GM12801 (cell line): ENCODE results near the gene NMUR1.

Experiments used
- TF ChIP-seq, protein P1 (sequence below): IDR thresholded peaks from one replicate; pipeline ENCODE4 v1.5.1; 2011; ENCODE audit warnings: control low read depth; ENCODE audit not compliant: insufficient read length; ENCODE audit errors: extremely low read depth

The NMUR1 gene

DNA sequence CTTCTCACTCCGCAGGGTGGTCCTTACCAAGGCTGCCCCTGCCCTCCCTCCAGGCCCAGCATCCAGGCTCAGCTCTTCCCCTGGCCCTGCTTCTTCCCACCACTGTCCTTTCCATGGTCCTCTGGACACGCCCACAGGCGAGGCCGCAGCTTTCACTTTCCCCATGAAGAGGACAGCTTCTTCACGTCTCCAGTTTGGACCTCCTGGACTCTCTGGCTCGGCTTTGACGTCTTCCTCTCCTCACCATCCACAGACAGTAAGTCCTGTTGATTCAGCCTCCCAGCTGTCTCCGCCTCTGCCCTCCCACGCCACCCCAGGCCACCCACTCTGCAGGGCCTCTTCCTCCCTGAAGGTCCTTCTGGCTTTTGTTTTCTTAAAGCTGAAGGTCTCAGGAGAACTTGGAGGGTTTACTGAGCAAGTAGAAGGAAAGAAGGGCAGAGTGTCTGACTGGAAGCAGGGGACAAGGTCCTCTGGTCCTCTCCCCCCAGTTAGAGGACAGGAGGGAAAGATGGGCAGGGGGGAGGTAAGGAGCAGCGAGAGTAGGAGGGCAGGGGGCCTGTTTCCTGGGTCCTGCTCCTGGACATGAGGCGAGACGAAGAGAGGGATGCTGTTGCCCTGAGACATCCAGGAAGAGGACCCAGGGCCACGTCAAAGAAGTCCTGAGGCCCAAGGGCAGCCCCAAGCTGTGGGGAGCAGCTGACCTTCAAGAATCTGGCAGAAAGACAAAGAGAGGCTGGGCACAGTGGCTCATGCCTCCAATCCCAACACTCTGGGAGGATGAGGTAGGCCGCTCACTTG lies 24.7 kb upstream of the NMUR1 start:
- TF ChIP-seq, protein P1, sequence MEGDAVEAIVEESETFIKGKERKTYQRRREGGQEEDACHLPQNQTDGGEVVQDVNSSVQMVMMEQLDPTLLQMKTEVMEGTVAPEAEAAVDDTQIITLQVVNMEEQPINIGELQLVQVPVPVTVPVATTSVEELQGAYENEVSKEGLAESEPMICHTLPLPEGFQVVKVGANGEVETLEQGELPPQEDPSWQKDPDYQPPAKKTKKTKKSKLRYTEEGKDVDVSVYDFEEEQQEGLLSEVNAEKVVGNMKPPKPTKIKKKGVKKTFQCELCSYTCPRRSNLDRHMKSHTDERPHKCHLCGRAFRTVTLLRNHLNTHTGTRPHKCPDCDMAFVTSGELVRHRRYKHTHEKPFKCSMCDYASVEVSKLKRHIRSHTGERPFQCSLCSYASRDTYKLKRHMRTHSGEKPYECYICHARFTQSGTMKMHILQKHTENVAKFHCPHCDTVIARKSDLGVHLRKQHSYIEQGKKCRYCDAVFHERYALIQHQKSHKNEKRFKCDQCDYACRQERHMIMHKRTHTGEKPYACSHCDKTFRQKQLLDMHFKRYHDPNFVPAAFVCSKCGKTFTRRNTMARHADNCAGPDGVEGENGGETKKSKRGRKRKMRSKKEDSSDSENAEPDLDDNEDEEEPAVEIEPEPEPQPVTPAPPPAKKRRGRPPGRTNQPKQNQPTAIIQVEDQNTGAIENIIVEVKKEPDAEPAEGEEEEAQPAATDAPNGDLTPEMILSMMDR, result no peak

DNA sequence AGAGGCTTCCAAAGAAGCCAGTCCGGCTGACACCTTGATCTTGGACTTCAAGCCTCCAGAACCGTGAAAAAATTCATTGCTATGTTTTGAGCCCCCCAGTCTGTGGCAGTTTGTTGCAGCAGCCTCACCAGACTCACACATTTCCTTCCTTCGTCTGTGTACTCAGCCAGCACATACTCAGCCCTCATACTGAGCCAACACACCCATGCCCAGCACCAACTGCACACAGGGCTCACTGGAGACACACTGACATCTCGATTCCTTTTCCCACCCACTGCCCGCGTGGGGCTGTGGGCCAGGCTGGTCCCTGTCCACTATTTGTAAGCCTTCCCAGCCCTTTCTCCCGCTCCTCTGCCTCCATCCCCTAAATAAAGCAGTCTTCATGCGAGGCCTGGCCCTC lies 24.1 kb upstream of the NMUR1 start:
- TF ChIP-seq, protein P1, result no peak

DNA sequence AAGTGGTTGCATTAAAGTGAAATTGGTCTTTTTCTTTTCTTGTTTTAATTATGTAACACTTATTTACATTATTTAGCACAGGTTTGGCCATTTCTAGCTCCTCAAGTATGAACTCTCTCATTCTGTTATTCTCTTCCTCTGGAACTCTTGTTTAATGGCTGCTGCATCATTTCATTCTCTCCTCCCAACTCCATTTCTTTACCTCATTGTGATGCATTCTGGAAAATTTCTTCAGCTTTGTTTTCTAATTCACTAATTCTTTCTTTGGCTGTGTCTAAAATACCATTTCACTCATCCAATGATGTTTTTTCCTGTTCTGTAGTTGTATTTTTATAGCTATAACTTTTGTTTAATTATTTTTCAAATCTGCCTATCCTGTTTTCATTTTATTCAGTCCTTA lies 22.5 kb upstream of the NMUR1 start:
- TF ChIP-seq, protein P1, result no peak

DNA sequence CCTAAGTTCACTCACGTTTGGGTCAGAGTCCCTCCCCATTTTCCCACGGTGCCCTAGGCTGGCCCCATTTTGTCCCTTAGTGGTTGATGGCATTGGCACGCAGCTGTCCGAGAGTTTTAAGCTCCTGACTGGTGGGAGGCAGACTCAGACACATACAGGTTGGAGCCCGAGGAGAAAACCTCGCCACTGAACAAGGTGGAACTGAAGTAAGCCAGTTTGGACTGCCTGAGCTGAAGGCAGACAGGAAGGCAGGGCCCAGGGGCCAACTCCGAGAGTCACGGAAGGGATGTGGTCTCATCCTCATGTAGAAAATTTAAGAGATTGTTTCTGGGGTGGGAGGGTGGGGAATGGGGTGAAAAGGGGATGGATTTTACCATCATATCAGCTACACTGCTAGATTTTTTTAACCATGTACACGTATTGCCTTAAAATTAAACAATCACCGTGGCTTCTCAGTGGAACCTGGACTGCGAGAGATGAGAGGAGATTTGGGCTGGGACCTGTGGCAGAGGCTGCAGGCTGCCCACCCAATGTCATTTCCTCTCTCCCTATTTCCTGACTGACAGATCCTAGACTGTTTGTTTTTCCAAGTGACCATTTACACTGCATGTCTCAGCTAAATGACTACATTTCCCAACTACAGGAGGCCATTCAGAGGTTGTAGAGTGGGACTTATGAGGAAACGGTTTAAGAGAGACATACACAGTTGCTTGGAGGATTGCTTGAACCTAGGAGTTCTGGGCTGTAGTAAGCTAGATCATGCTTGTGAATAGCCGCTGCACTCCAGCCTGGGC lies 19.4 kb upstream of the NMUR1 start:
- TF ChIP-seq, protein P1, result no peak

DNA sequence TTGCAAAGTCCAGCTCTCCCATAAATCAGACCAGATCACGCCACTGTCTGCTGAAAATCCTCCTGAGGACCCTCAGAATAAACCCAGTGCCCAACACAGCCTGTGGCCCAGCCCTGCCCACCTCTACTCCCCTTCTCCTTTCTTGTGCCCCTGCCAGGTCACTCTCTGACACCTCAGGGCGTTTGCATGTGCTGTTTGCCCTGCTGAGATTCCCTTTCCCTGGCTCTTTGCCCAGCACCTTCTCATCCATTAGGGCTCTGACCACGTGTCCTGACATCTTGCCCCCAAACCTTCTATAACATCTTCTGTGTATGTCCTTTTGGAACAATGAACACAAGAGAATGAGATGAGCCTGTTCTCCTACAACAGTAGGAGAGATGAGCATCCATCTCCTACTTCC lies 18.5 kb upstream of the NMUR1 start:
- TF ChIP-seq, protein P1, result no peak

DNA sequence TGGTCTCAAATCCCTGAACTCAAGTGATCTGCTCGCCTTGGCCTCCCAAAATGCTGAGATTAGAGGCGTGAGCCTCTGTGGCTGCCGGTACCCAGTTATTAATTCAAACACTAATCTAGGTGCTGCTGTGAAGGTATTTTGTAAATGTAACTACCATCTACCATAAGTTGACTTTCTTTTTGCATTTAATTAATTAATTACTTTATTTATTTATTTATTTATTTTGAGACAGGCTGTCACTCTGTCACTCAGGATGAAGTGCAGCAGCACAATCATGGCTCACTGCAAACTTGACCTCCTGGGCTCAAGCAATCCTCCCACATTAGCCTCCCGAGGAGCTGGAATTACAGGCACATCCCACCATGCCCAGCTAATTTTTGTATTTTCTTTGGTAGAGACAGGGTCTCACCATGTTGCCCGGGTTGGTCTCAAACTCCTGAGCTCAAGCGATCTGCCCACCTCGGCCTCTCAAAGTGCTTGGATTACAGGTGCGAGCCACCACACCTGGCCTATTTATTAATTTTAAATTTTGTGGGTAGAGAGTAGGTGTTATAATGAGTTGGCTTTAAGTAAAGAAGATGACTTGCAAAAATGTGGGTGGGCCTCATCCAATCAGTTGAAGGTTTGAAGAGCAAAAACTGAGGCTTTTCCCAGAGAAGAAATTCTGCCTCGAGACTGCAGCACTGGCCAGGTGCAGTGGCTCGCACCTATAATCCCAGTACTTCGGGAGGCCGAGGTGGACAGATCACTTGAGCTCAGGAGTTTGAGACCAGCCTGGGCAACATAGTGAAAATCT lies 17.3 kb upstream of the NMUR1 start:
- TF ChIP-seq, protein P1, result no peak
